GM19238 (cell line): Measurements from ENCODE around the gene LSM14A.
"Not testable (repeated sequence)": the region's sequence is repeated elsewhere in the genome, so short reads cannot be mapped to it uniquely, and the experiment has no call there.

Source experiments
- DNase-seq: peaks from one replicate; pipeline ENCODE4 v3.0.0; 2011; ENCODE audit warnings: low spot score; ENCODE audit not compliant: insufficient read length

LSM14A gene

DNA sequence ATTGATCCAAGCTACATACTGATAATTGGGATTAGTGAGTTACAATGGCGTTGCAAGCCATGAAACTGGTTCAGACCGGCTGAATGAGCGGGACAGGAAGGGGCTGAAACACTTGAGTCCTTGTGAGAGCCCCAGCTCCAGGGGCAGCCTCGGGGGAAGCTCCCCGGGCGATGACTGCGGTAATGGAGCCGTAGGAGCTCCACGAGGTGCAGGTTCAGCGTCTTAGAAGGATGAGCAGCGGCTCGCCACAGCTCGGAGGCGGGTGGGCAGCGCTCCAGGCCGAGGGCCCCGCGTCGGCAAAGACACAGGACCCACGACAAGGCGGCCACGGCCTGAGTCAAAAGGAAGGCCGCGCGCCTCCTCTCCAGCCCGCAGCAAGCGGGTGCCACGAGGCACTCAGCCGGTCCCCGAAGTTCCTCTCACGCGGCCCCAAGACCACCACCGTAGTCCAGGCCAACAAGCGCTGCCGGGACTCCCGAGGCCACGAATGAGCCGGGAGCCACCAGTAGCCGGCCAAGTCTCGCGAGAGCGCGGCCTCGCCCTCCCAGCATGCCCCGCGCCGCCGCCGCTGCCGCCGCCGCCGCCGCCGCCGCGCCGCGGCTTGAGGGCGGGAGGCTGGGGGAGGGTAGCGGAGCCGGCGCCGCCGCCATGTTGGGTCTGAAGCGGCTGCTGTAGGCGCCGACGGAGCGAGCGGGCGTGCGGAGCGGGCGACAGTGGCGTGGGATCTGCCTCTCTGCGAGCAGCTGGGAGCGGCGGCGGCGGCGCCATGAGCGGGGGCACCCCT is at the start of gene LSM14A:
LSM14A (plus strand) TSS at position 628 of the 784 bp plus-strand sequence; CDS start at position 767, 139 bp downstream.
- DNase-seq: peak; percentile 83

DNA sequence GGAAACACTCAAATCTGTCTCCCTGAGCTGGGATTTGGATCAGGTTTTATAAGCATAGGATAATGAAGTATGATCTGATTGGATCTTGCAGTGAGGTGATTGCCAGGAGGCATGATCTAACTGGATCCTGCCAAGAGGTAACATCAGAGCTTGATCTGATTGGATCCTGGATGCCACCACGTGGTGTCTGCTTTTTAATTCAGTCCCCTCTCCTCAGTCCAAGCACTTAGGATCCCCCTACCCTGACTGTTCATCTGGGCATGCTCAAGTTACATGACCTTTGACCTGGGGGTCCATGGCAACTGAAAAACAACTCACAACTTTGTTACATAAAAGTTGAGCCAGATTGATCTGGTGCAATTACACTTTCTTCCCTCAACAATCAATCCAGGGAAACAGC is 47.5 kb upstream of the LSM14A start:
- DNase-seq: no peak

- DNase-seq: no peak
Observed at GRCh38 chr19:34126966-34127365, 45.3 kb upstream of the LSM14A start.

DNA sequence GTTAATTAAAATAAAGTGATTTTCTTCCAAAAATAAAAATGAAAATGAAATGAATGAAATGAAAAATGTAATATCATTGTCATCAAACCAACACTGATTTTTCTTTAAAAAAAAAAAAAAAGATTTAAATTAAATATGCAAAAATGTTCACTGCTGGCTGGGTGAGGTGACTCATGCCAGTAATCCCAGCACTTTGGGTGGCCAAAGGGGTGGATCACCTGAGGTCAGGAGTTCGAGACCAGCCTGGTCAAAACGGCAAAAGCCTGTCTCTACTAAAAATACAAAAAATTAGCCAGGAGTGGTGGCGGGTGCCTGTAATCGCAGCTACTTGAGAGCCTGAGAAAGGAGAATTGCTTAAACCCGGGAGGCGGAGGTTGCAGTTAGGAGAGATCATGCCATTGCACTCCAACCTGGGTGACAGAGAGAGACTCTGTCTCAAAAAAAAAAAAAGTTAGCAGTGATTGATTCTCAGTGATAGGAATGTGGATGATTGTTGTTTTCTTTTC is 44.6 kb upstream of the LSM14A start:
- DNase-seq: no peak

- no peak for DNase-seq
Observed at GRCh38 chr19:34128558-34129250, 43.6 kb upstream of the LSM14A start.

- DNase-seq: no peak
Observed at GRCh38 chr19:34131100-34131499, 41.2 kb upstream of the LSM14A start.

- not testable (repeated sequence) for DNase-seq
Observed at GRCh38 chr19:34132145-34132544, 40.2 kb upstream of the LSM14A start.

DNA sequence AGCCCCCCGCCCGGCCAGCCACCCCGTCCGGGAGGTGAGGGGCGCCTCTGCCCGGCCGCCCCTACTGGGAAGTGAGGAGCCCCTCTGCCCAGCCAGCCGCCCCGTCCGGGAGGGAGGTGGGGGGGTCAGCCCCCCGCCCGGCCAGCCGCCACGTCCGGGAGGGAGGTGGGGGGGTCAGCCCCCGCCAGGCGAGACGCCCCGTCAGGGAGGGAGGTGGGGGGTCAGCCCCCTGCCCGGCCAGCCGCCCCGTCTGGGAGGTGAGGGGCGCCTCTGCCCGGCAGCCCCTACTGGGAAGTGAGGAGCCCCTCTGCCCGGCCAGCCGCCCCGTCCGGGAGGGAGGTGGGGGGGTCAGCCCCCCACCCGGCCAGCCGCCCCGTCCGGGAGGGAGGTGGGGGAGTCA is 39.6 kb upstream of the LSM14A start:
- DNase-seq: not testable (repeated sequence)

- DNase-seq: peak; percentile 90
Observed at GRCh38 chr19:34134190-34135053, 37.9 kb upstream of the LSM14A start.

- no peak for DNase-seq
Observed at GRCh38 chr19:34135054-34135800, 37.1 kb upstream of the LSM14A start.

- no peak for DNase-seq
Observed at GRCh38 chr19:34135821-34136611, 36.3 kb upstream of the LSM14A start.

- DNase-seq: no peak
Observed at GRCh38 chr19:34141025-34141424, 31.3 kb upstream of the LSM14A start.

- no peak for DNase-seq
Observed at GRCh38 chr19:34142440-34142839, 29.9 kb upstream of the LSM14A start.

DNA sequence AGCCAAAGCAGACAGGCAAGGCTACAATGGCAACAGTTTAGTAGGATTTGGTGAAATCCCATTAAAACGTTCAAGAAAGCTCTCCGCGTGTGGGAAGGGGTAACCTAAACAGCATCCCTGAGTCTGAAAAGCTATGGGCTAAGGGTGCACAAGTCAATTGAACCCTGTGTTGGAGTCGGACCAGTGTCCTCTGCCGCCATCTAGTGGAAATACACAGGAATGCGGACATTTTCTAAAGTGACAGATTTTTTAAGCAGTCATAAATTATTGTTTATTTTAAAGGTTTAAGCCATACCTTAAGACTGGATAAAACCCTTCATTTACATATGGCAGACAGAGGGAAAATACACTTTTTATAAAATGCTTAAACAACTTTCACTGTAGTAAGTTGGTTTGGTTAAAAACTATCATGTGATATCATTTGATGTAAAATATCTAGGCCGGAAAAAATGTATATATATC is 26.5 kb upstream of the LSM14A start:
- DNase-seq: peak; percentile 26

- no peak for DNase-seq
Observed at GRCh38 chr19:34148658-34149185, 23.6 kb upstream of the LSM14A start.

DNA sequence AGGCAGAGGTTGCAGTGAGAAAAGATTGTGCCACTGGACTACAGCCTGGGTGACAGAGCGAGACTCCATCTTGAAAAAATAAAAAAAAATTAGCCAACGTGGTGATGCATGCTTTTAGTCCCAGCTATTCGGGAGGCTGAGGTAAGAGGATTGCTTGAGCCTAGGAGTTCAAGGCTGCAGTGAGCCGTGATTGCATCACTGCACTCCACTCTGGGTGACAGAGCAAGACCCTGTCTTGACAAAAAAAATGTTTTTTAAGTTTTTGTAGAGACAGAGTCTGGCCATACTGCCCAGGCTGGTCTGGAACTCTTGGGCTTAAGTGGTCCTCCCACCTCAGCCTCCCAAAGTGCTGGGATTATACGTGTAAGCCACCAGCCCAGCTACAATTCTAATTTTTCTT is 22.4 kb upstream of the LSM14A start:
- no peak for DNase-seq

- no peak for DNase-seq
Observed at GRCh38 chr19:34150558-34150957, 21.7 kb upstream of the LSM14A start.

GRCh38 chr19:34151439-34151838 is 20.9 kb upstream of the LSM14A start:
- no peak for DNase-seq

DNA sequence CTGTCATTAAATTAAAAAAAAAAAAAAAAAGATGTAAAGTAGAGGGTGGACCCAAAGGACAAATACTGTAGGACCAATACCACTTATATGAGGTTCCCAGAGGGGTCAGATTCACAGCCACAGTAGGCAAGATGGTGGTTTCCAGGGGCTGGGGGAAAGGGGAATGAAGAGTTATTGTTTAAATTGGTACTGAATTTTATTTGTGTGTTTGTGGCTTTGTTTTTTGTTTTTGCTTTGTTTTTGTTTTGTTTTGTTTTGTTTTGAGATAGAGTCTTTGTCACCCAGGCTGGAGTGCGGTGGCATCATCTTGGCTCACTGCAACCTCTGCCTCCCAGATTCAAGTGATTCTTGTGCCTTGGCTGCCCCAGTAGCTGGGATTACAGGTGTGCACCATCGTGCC is 17.9 kb upstream of the LSM14A start:
- DNase-seq: no peak

DNA sequence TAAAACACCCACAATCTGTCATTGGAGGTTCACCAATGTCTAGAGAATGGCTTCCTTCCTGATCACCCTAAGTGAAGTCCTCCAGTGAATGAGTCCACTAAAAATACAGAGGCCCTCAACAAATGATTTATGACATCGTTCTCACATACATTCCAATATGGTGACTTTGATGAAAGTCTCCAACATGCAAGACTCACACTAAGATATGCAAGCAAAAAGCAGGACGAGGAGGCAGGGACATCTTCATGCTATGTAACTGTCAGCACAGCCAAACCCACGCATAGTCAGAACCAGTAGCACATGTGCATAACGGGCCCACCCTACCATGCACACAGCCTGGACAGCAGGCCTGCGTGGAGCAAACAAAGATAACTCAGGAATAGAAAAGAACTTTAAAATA is 16.6 kb upstream of the LSM14A start:
- DNase-seq: no peak
